ENCODE measurements around the gene DES.

DES gene

DNA sequence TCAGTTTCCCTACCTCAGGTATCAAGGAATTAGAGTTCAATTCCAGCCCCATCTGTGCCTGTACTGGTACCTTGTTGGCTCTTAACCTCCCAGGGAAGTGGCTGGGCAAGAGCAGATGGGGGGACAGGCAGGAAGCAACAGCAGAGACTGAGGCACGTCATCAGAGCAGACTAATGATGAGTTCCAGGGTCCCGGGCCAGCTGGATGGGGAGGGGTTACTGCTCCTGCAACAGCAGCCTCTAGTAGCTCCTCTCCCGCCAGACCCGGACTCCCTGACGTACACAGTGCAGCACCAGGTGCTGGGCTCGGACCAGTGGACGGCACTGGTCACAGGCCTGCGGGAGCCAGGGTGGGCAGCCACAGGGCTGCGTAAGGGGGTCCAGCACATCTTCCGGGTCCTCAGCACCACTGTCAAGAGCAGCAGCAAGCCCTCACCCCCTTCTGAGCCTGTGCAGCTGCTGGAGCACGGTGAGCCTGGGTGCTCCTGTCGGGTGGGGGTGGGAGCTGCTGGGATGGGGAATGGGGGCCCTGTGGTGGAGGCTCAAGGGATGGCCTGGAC is 54.5 kb downstream of the DES start:
- no peak for DNase-seq (ENCODE audit: low read depth, low spot score)

DNA sequence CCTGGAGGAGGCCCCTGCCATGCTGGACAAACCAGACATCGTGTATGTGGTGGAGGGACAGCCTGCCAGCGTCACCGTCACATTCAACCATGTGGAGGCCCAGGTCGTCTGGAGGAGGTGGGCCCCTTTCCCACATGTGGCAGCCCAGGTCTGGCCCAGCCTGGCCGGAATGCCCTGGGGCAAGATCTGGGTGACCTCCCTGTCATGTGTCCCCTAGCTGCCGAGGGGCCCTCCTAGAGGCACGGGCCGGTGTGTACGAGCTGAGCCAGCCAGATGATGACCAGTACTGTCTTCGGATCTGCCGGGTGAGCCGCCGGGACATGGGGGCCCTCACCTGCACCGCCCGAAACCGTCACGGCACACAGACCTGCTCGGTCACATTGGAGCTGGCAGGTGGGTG is 55.3 kb downstream of the DES start:
- DNase-seq (ENCODE audit: low read depth, low spot score): no peak

DNA sequence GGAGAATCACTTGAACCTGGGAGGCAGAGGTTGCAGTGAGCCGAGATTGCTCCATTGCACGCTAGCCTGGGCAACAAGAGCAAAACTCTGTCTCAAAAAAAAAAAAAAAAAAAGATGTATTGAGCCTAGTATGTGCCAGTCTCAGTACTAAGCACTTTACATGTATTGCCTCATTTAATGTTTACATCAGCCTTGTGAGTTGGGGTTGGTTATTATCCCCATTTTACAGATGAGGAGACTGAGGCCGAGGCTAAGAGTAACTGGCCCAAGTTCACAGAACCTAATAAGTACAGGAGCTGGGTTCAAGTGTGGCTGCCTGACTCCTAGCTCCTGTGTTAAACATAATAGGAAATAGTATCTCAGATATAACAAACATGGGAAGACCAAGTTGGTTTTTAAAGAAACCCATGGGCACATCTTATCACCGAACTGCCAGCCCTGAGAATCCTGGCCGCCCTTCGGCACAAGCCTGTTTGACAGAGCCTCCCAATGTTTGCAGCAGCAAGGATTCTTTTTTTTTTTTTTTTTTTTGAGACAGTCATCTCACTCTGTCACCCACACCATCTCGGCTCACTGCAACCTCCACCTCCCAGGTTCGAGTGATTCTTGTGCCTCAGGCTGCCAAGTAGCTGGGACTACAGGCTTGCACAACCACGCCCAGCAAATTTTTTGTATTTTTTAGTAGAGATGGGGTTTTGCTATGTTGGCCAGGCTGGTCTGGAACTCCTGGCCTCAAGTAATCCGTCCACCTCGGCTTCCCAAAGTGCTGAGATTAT is 56.3 kb downstream of the DES start:
- DNase-seq (ENCODE audit: low read depth, low spot score): no peak

DNA sequence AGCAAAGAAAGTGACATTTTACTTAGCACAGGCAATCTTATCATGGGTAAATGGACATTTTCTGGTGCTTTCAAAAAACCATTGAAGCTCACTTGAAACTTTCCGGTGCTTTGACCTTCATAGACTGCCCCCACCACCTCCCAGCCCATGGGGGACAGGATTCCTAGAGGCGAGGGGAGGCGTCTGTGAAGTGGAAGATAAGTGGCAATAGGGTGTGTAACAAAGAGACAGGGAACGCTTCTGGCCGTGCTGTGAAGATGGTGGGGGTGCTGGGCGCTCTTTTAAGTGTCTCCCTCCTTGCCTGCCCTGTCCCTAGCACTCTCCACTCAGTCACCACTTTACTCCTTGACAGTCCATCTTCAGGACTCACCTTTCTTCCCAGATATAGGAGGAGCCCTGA is 57.1 kb downstream of the DES start:
- no peak for DNase-seq (ENCODE audit: low read depth, low spot score)

DNA sequence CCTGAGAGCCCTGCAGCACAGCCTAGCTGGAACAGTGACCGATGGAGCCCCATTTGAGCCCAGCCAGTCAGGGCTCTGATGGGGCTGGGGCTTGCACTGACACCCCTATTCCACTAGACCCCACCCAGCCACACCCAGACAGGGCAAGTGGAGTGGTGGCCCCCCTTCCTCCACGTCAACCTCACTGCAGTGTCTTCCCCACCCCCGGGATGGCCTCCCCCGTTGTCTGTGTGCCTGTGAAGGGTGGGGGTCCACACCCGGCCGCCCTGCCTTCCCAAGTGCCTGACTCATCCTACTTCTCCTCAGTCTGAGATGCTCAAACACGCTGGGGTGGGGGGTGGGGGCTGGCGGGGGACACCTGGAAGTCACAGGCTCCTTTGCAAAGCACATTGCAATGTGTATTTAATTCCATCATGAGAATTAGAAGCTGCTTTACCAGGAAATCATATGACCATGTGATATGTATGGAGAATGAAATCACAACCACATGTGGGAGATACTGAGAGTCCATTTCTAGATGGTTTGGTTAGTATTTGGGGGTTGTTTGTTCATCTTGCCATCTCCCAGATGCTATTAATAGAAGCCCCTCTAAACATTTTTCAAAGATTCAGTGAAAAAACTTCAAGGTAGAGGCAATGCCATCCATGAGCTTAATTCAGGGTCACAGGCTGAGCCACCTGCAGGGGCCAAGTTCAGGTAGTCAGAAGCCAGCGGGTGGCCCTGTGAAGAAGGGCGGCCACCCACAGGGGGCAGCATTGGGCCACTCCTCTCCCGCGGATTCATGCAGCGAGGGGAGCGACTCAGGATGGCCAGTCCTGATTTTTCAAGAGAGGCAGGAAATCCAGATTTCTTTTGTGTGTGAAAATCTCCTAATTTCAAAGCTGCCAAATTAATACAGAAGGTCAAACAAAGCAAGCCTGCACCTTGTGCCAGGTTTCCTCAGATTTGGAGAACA is 57.8 kb downstream of the DES start:
- peak; percentile 20 for DNase-seq (ENCODE audit: low read depth, low spot score)
